Hepatic stellate cell (primary cell): ENCODE measurements around the gene SDK1.

Experiments
- DNase-seq: peaks from one replicate; pipeline ENCODE4 v3.0.0; 2011; ENCODE audit warnings: low spot score

The SDK1 gene

GRCh38 chr7:3459111-3459510 lies 158.1 kb downstream of the SDK1 start:
- DNase-seq, result no peak

GRCh38 chr7:3461923-3462322 lies 160.9 kb downstream of the SDK1 start:
- DNase-seq, result no peak

GRCh38 chr7:3463696-3464095 lies 162.6 kb downstream of the SDK1 start:
- DNase-seq, result no peak

GRCh38 chr7:3464900-3465622 lies 164.0 kb downstream of the SDK1 start:
- no peak for DNase-seq

GRCh38 chr7:3466261-3466660 lies 165.2 kb downstream of the SDK1 start:
- DNase-seq, result no peak

GRCh38 chr7:3469641-3470040 lies 168.6 kb downstream of the SDK1 start:
- no peak for DNase-seq

GRCh38 chr7:3480197-3480596 lies 179.1 kb downstream of the SDK1 start:
- no peak for DNase-seq

- DNase-seq, result no peak
Measured at GRCh38 chr7:3481435-3481834, 180.4 kb downstream of the SDK1 start.

- DNase-seq, result peak; percentile 13
Measured at GRCh38 chr7:3482147-3482921, 181.3 kb downstream of the SDK1 start.

GRCh38 chr7:3486841-3487240 lies 185.8 kb downstream of the SDK1 start:
- DNase-seq, result no peak

GRCh38 chr7:3488829-3489228 lies 187.8 kb downstream of the SDK1 start:
- DNase-seq, result no peak

- DNase-seq, result peak; percentile 13
Measured at GRCh38 chr7:3493499-3493898, 192.4 kb downstream of the SDK1 start.

- no peak for DNase-seq
Measured at GRCh38 chr7:3494947-3495346, 193.9 kb downstream of the SDK1 start.

- no peak for DNase-seq
Measured at GRCh38 chr7:3495530-3495929, 194.5 kb downstream of the SDK1 start.

GRCh38 chr7:3495954-3496353 lies 194.9 kb downstream of the SDK1 start:
- DNase-seq, result no peak

GRCh38 chr7:3497796-3498195 lies 196.7 kb downstream of the SDK1 start:
- DNase-seq, result no peak

GRCh38 chr7:3501671-3502070 lies 200.6 kb downstream of the SDK1 start:
- no peak for DNase-seq

- no peak for DNase-seq
Measured at GRCh38 chr7:3504384-3504783, 203.3 kb downstream of the SDK1 start.

- no peak for DNase-seq
Measured at GRCh38 chr7:3510101-3511020, 209.3 kb downstream of the SDK1 start.

- DNase-seq, result no peak
Measured at GRCh38 chr7:3517344-3517743, 216.3 kb downstream of the SDK1 start.

- no peak for DNase-seq
Measured at GRCh38 chr7:3518546-3518945, 217.5 kb downstream of the SDK1 start.

- no peak for DNase-seq
Measured at GRCh38 chr7:3520206-3520605, 219.2 kb downstream of the SDK1 start.
